SK-N-DZ (cell line): ENCODE results near the gene MATR3.
"Not testable (repeated sequence)": the region's sequence is repeated elsewhere in the genome, so short reads cannot be mapped to it uniquely, and the experiment has no call there.

ENCODE experiments used
- DNase-seq: peaks from one replicate; pipeline ENCODE4 v3.0.0-alpha.2; 2015; ENCODE audit warnings: low spot score

MATR3 gene

DNA sequence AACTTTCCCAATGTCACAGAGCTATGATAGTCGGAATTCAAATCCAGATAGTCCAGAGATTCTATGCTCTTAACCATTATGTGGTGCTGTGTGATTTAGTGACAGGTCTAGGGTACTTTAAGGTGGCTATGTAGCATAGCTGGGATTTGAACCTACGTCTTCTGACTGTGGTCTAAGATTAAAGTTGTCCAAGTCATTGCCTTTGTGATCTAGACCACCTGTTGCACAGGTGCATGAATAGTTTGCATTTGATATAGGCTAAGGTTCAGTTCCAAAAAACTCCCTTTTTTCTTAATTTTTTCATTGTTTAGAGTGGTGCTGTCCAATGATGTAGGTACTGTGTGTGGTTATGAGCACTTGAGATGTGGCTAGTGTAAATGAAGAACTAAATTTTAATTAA, 50.6 kb downstream of the MATR3 start:
- no peak for DNase-seq

DNA sequence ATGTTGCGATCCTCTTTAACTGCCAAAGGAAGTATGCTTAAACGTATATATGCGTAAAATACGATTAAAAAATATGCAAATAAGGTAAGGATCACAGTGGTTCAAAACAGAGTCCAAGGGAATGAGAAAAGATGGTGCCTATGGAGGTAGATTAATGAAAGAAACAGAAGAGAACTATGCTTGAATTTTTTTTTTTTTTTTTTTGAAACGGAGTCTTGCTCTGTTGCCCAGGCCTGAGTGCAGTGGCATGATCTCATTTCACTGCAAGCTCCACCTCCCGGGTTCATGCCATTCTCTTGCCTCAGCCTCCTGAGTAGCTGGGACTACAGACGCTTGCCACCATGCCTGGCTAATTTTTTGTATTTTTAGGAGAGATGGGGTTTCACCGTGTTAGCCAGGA, 51.9 kb downstream of the MATR3 start:
- not testable (repeated sequence) for DNase-seq

DNA sequence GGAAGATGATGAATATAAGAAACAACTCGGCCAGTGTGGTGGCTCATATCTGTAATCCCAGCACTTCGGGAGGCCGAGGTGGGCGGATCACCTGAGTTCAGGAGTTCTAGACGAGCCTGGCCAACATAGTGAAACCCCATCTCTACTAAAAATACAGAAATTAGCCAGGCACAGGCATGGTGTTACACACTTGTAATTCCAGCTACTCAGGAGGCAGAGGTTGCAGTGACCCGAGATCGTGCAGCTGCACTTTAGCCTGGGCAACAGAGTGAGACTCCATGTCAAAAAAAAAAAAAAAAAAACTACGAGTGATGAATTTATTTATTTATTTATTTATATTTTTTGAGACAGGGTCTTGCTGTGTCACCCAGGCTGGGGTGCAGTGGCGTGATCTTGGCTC, 54.3 kb downstream of the MATR3 start:
- DNase-seq, result not testable (repeated sequence)

DNA sequence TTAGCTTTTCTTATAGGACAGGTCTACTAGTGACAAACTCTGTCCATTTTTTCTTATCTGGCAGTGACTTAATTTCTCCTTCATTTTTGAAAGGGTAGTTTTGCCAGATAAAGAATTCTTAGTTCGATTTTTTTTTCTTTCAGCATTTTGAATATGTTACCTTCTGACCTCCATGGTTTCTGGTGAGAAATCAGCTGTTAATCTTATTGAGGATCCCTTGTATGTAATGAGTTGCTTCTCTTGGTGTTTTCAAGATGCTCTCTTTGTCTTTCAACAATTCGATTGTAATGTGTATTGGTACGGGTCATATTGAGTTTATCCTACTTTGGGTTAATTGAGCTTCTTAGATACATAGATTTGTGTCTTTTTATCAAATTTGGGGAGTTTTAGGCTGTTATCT, 60.6 kb downstream of the MATR3 start:
- no peak for DNase-seq

DNA sequence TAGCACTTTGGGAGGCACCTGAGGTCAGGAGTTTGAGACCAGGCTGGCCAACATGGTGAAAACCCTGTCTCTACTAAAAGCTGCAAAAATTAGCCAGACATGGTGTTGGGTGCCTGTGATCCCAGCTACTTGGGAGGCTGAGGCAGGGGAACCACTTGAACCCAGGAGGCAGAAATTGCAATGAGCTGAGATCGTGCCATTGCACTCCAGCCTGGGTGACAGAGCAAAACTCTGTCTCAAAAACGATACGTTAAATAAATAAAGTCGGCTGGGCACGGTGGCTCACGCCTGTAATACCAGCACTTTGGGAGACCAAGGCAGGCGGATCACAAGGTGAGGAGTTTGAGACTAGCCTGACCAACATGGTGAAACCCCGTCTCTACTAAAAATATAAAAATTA, 62.4 kb downstream of the MATR3 start:
- not testable (repeated sequence) for DNase-seq

DNA sequence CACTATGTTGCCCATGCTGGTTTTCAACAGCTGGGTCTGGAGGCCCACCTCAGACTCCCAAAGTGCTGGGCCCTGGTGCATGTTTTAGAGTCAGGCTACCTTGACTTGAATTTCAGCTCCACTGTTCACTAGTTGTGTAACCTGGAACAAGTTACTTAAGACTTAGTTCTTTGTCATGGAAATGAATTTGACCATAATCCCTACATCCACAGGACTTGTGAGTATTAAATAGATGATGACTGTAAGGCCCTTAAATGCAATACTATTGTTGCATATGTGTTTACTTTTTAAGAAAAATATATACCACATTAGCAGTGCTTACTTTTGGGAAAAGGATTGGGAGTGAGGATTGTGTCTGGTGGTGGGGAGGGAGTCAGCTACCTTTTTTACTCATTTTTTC, 64.5 kb downstream of the MATR3 start:
- DNase-seq, result no peak

DNA sequence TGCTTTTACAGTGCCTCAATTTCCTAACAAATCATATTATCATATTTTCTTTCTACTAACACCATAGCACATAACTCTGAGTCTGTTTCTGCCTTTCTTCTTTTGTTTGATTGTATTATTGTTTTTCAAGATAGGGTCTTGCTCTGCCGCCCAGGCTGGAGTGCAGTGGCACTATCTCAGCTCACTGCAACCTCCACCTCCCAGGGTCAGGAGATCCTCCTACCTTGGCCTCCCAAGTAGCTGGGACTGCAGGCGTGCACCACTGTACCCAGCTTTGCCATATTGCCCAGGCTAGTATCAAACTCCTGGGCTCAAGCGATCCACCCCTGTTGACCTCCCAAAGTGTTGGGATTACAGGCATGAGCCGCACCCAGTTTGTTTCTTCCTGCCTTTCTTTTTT, 66.8 kb downstream of the MATR3 start:
- no peak for DNase-seq

DNA sequence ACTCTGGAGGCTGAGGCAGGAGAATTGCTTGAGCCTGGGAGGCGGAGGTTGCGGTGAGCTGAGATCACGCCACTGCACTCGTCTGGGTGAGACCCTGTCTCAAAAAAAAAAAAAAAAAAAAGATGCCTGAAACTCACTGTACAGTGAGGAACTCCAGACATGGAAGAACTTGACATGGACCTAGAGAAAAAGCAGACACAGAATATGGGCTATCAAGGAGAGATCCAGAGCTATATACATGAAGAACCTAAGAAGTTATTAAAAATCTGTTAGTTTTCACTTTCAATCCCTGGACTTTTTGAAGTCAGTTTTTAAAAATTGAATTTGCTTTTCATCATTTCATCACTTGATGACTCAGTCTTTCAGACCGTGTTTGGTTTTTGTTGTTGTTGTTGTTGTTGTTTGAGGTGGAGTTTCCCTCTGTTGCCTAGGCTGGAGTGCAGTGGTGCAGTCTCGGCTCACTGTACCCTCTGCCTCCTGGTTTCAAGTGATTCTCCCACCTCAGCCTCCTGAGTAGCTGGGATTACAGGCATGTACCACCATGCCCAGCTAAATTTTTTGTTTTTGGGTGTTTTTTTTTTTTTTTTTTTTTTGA, 68.4 kb downstream of the MATR3 start:
- DNase-seq, result no peak

DNA sequence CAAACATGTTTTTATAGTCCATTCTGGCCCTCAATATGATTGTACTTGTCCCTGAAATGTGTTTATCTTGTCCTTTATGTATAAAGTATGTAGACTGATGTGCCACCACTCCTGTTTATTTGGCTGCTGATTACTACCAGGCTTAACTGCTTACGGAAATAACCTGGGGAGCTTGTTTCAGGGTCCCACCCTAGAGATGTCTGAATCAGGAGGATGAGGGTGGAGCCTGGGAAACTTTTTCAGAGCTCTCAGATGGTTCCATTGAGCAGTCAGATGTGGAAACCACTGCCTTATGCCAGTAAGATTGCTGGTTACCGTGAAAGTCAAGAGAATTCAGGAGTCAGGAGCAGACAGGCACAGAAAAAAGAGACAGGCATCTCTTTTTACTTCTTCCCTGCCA, 70.4 kb downstream of the MATR3 start:
- no peak for DNase-seq

DNA sequence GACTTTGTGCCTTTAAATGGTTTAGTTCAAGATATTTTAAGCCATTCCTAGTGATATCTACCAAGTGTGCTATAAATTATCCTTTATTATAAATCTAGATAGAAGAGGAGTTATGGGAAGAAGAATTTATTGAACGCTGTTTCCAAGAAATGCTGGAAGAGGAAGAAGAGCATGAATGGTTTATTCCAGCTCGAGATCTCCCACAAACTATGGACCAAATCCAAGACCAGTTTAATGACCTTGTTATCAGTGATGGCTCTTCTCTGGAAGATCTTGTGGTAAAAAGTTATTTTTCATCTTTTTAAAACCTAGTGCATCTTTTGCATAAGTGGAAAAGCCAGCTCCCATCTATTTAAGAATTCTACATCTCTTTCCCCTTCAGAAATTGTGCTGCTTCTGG, 70.9 kb downstream of the MATR3 start:
- no peak for DNase-seq

DNA sequence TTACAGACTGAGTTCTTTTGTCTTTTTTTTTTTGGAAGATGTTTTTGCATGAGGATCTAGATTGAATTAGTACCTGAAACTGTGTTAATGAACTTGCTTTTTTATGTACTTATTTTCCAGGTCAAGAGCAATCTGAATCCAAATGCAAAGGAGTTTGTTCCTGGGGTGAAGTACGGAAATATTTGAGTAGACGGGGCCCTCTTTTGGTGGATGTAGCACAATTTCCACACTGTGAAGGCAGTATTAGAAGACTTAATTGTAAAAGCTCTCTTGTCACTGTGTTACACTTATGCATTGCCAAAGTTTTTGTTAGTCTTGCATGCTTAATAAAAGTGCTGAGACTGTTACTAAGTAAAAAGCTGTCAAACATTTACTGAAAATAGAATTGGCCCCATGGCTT, 75.1 kb downstream of the MATR3 start:
- DNase-seq, result no peak

DNA sequence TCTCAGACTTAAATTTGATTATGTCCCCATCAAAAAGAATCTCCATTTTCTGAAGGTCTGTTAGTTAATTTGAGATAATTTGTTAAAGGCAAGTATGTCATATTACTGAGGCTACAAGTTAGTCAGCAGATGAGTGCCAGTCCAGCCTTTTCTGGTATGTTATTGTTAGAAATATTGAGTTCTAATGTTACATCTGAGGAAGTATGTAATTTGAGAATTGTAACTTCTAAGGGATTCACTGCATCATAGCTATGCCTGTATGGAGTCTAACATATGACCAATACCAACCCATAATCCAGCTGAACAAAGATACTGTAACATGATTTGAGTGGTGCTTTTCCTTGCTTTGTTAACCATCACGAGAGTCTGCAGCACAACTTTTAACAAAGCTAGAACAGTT, 75.6 kb downstream of the MATR3 start:
- no peak for DNase-seq

DNA sequence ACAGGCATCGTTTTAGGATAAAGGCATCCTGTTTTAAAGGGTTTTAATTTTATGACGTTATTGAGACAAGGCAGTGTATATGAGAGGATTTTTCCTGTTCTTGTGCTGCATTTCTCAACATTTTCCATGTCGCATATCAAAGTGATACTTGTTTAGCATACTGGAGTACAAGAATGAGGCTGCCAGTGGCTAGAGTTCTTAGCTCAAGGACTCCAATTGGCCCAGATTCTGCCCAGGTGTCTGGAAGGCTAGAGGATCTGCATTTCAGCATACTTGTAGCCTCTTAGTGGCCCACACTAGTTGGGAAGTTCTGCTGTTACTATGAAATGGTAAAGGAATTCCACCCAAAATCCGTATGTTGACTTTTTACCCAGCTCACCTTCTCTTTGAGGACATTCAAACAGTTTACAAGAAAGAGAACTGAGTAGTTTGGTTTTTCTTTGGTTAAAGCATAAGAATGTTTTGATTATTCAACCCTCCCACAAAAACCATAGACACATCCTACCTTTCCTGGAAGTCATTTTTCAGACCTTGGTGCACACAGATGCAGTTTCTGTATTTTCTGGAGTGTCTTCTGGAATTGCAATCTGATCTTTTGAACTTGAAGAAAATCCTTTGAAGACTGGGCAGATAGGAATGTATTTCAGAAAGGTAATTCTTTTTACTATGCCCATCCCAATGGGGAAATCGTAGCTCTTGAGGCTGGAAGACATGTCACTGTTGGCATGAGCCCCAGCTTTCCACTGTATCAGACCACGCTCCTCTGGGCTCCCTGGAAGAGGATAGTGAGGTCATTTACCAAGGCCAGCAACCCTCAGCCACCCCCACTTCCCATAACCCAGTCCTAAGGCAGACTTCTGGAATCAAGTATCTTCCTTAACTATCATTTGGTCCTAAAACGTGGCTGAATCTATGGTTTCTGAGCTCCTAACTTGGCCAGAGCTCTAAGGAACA, 78.2 kb downstream of the MATR3 start:
- DNase-seq, result no peak

DNA sequence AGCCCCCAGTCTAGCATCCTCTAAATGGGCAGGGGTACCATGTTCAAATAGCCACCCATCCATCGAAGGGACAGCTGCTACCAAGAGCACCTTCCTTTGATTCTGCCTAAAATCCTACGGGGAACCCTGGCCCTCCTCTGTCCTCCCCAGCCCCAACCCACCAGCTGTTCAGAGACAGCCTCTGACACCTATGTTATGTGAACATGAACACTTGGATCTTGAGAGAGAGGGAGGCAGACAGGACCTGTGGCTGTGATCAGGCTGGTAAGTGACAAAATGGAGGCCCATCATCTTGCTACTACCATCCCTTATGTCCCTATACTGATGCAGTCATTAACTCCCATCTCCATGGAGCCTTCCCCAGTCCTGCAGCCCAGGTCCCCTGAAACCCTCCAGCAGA, 81.4 kb downstream of the MATR3 start:
- no peak for DNase-seq

DNA sequence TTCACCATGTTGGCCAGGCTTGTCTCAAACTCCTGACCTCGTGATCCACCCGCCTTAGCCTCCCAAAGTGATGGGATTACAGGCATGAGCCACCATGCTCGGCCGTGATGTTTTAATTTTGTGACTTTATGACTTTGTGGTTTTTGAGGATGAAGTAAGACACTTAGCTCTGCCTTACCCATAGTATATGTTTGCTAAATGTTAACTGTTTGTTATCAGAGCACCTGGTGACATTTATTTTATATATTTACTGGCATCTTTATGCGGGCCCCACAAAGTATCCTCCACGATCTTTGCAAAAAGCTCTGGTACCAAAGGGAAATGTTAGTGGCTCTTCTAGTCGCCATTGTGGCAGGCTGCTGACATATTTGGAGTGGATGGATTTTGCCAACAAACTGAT, 82.8 kb downstream of the MATR3 start:
- DNase-seq, result no peak

DNA sequence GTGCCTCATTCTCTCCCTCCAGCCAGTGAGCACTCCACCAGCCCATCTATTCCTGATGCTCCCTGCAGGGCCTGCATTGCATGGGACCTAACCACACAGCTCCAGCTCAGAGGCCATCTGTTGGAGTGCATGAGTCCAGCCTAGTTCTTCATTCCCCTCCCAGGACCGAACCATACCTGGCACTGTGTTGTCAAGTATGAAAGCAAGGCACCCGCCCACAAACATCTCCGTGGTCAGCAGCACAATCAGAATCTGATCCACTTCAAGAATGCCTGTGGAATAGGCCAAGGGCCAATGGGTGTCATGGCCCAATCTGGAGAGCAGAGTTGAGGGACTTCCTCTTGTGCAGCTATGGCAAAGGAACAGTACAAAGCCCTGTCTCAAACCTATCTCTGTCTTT, 83.7 kb downstream of the MATR3 start:
- no peak for DNase-seq

DNA sequence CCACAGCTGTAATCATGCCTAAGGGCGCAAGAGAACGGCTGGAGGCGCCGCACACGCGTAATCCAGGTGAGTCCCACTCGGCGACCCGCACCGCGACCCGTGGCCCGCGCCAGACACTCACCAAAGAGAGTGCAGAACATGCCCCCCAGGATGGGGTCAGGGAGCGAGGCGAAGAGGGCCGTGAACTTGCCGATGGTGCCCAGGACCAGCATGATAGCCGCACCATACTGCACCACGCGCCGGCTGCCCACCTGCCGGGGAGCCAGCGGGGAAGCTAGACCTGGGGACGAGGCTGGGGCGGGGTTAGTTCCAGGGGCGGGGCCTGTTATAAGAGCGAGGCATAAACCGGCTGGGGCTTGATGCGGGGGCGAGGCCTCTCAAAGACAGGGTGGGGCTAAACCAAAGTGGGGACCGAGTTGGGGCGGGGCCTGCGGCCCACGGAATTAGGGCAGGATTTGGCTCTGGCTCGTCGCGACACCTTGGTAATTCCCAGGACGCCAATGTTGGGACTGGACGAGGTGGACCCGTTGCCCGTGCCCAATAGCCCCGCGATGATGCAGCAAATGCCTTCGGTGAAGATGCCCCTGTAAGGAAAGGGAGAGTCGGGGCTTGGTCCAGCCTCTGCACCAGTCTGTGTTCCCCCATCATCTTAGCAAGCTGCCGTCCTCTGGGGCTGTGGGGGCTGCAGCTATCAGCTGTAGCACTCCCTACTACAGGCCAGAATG, 84.7 kb downstream of the MATR3 start:
- no peak for DNase-seq

DNA sequence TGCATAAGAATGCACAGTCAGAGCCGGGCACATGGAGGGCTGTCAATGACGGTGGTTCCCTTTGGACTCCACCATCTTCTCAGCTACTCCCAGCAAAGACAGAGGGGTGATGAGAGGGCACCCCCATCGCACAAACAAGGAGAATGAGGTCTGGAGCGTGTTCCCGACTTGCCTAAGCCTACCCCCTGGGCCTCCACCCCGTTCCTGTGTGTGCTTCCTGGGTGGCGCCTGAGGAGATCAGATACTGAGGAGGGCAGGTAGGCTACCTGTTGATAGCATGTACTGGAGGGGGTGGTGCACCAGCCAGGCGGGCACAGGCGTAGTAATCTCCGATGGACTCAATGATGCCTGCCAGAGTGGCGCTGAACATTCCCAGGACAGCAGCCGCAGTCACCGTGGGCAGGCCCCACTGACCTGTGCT, 85.4 kb downstream of the MATR3 start:
- DNase-seq, result no peak

DNA sequence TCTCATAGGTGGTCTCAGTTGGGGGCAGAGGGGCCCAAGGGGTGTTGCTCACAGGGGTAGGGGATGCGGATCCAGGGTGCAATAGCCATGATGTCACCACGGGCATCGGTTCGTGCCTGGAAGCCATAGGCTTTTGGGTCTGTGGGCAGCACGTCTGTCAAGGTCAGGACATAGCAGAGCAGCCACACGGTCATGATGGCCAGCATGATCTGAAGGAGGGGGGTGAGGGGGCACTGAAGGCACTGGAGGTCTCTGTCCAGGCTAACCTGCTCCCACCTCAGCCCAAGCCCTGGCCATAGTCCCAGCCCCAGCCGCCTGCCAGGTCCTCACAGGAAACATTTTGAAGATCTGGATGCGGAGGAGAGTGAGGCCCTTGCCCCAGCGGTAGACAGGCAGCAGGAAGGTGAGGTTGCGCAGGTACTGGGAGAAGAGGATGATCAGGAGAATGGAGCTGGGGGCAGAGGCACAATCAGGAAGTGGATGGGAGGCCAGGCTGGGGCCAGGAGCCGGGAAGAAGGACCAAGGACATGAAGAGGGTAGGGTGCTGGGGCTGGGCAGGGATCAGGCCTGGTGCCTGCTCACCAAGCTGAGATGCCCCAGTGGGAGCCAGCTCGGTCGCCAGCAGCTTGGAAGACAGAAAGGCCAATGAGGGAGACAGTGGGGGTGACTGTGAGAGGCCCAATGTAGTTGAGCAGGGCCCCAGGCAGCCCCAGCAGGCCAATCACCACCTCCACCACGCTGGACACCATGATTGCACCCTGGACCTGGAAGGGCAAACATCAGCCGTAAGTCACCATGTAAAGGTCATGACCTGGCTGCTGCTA, 86.3 kb downstream of the MATR3 start:
- DNase-seq, result no peak
